WI38 (cell line): ENCODE results near the gene DTX3.
"Not testable (repeated sequence)": the region's sequence is repeated elsewhere in the genome, so short reads cannot be mapped to it uniquely, and the experiment has no call there.

ENCODE experiments used
- H3K4me3 ChIP-seq: 2 replicates; pipeline ENCODE4 v1.5.1; 2011; ENCODE audit warnings: low read depth, mild to moderate bottlenecking, control low read depth, low read length
- TF ChIP-seq, protein P1 (sequence below): IDR thresholded peaks from 2 replicates; pipeline ENCODE4 v1.5.1; 2012; ENCODE audit warnings: low read depth, mild to moderate bottlenecking, control low read depth, low read length

Gene DTX3

DNA sequence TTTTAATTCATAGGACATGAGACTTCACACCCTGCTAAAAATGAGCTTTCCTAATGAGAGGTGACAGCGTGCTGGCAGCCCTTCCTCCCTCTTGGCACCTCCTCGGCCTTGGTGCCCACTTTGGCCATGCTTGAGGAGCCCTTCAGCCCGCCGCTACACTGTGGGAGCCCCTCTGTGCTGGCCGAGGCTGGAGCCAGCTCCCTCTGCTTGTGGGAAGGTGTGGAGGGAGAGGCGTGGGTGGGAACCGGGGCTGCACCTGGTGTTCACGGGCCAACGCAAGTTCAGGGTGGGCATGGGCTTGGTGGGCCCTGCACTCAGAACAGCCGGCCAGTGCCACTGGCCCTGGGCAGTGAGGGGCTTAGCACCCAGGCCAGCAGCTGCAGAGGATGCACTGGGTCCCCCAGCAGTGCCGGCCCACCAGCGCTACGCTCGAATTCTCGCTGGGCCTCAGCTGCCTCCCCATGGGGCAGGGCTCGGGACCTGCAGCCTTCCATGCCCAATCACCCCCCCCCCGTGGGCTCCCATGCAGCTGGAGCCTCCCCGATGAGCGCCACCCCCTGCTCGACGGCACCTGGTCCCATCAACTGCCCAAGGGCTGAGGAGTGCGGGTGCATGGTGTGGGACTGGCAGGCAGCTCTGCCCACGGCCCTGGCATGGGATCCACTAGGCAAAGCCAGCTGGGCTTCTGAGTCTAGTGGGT is 51.1 kb downstream of the DTX3 start:
- no peak overlapping the region for H3K4me3 ChIP-seq
- TF ChIP-seq, protein P1, sequence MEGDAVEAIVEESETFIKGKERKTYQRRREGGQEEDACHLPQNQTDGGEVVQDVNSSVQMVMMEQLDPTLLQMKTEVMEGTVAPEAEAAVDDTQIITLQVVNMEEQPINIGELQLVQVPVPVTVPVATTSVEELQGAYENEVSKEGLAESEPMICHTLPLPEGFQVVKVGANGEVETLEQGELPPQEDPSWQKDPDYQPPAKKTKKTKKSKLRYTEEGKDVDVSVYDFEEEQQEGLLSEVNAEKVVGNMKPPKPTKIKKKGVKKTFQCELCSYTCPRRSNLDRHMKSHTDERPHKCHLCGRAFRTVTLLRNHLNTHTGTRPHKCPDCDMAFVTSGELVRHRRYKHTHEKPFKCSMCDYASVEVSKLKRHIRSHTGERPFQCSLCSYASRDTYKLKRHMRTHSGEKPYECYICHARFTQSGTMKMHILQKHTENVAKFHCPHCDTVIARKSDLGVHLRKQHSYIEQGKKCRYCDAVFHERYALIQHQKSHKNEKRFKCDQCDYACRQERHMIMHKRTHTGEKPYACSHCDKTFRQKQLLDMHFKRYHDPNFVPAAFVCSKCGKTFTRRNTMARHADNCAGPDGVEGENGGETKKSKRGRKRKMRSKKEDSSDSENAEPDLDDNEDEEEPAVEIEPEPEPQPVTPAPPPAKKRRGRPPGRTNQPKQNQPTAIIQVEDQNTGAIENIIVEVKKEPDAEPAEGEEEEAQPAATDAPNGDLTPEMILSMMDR = no peak

GRCh38 chr12:57656408-57656807 is 51.8 kb downstream of the DTX3 start:
- H3K4me3 ChIP-seq = not testable (repeated sequence)

- TF ChIP-seq, protein P1 = no peak
- no peak overlapping the region for H3K4me3 ChIP-seq
These were observed 53.1 kb downstream of the DTX3 start for GRCh38 chr12:57657744-57658143.

GRCh38 chr12:57658890-57659289 is 54.3 kb downstream of the DTX3 start:
- no peak overlapping the region for H3K4me3 ChIP-seq
- TF ChIP-seq, protein P1 = no peak
